Activated CD8-positive, alpha-beta memory T cell treated with anti-CD3 and anti-CD28 coated beads, Interleukin-2, amount 10 ng/mL, durations not matched to agents 7 days and 5 days (primary cell): ENCODE measurements around the gene WNT3A. TPM values are rescaled to one million over a fixed set of nuclear protein-coding genes. Genes with fewer than 3 reads are reported as not detected.

Source experiments
- ATAC-seq: fragments of 150-1000 bp; cut with Tn5 transposase; one replicate; pipeline ENCODE4 v1.10.0; 2021; ENCODE audit warnings: moderate library complexity
- CTCF ChIA-PET: fragments of 350-600 bp; sonication (Branson Sonifier 250); formaldehyde crosslinking; loops from one replicate; lab custom pipeline; 2021; ENCODE audit warnings: antibody characterized with exemption; lab: Charles Lee
- DNase-seq: peaks from one replicate; pipeline ENCODE4 v3.0.0-alpha.2; 2020
- H3K27ac Mint-ChIP-seq: one replicate; pipeline ENCODE4 v1.8.0; 2021; ENCODE audit warnings: mild to moderate bottlenecking, mixed read lengths
- H3K27me3 Mint-ChIP-seq: one replicate; pipeline ENCODE4 v1.8.0; 2021; ENCODE audit warnings: mixed read lengths
- H3K36me3 Mint-ChIP-seq: one replicate; pipeline ENCODE4 v1.8.0; 2021; ENCODE audit warnings: mild to moderate bottlenecking, mixed read lengths
- H3K4me1 Mint-ChIP-seq: one replicate; pipeline ENCODE4 v1.8.0; 2021; ENCODE audit warnings: mixed read lengths
- H3K4me3 Mint-ChIP-seq: one replicate; pipeline ENCODE4 v1.8.0; 2021; ENCODE audit warnings: mild to moderate bottlenecking, moderate library complexity, mixed read lengths
- H3K9me3 Mint-ChIP-seq: one replicate; pipeline ENCODE4 v1.8.0; 2022; ENCODE audit warnings: low read depth, mixed read lengths
- total RNA-seq, 2 experiments: library from RNA; stranded (reverse); gene quantifications; one replicate each; pipeline ENCODE4 v1.2.3, GENCODE V29; 2021

The WNT3A gene
- total RNA-seq, 2 experiments from 2014 or later: not detected

- DNase-seq (no peak), ATAC-seq (no peak)
- CTCF ChIA-PET: no interaction called here
- Mint-ChIP-seq H3K4me3 (no peak overlapping the region), H3K27me3 (peaks cover 41% of the 10 kb centered on the region), H3K36me3 (no peaks in the 10 kb centered on the region), H3K9me3 (no peaks in the 10 kb centered on the region), H3K4me1 (peaks cover 6% of the 10 kb centered on the region), H3K27ac (no peak overlapping the region)
These were observed 56.7 kb downstream of the WNT3A start for GRCh38 chr1:228063251-228064191.

GRCh38 chr1:228064296-228064695 lies 57.5 kb downstream of the WNT3A start:
- H3K27me3 Mint-ChIP-seq: peaks cover 35% of the 10 kb centered on the region
- H3K4me1 Mint-ChIP-seq: peaks cover 6% of the 10 kb centered on the region
- ATAC-seq: no peak
- no peak overlapping the region for H3K4me3 Mint-ChIP-seq
- H3K36me3 Mint-ChIP-seq: no peaks in the 10 kb centered on the region
- CTCF ChIA-PET: no interaction called here
- DNase-seq: no peak
- H3K9me3 Mint-ChIP-seq: no peaks in the 10 kb centered on the region
- H3K27ac Mint-ChIP-seq: no peak overlapping the region

- H3K4me1 Mint-ChIP-seq: peaks cover 2% of the 10 kb centered on the region
- H3K4me3 Mint-ChIP-seq: no peak overlapping the region
- no peak for ATAC-seq
- CTCF ChIA-PET: no interaction called here
- no peak overlapping the region for H3K27ac Mint-ChIP-seq
- DNase-seq: no peak
- H3K36me3 Mint-ChIP-seq: no peaks in the 10 kb centered on the region
- no peaks in the 10 kb centered on the region for H3K9me3 Mint-ChIP-seq
- H3K27me3 Mint-ChIP-seq: peaks cover 30% of the 10 kb centered on the region
These were observed 58.1 kb downstream of the WNT3A start for GRCh38 chr1:228064741-228065542.

- peaks cover 2% of the 10 kb centered on the region for H3K4me1 Mint-ChIP-seq
- no peak overlapping the region for H3K27ac Mint-ChIP-seq
- DNase-seq (no peak), ATAC-seq (no peak)
- H3K27me3 Mint-ChIP-seq: peaks cover 22% of the 10 kb centered on the region
- no peaks in the 10 kb centered on the region for H3K9me3 Mint-ChIP-seq
- no peaks in the 10 kb centered on the region for H3K36me3 Mint-ChIP-seq
- no peak overlapping the region for H3K4me3 Mint-ChIP-seq
- CTCF ChIA-PET: no interaction called here
These were observed 58.9 kb downstream of the WNT3A start for GRCh38 chr1:228065543-228066347.

GRCh38 chr1:228066416-228066815 lies 59.6 kb downstream of the WNT3A start:
- CTCF ChIA-PET: no interaction called here
- no peak overlapping the region for H3K4me3 Mint-ChIP-seq
- DNase-seq (no peak), ATAC-seq (no peak)
- no peaks in the 10 kb centered on the region for H3K4me1 Mint-ChIP-seq
- H3K27me3 Mint-ChIP-seq: peaks cover 15% of the 10 kb centered on the region
- H3K27ac Mint-ChIP-seq: no peak overlapping the region
- no peaks in the 10 kb centered on the region for H3K36me3 Mint-ChIP-seq
- no peaks in the 10 kb centered on the region for H3K9me3 Mint-ChIP-seq

- Mint-ChIP-seq H3K27ac (no peak overlapping the region), H3K4me3 (no peak overlapping the region), H3K36me3 (no peaks in the 10 kb centered on the region), H3K4me1 (no peaks in the 10 kb centered on the region), H3K9me3 (no peaks in the 10 kb centered on the region), H3K27me3 (peaks cover 9% of the 10 kb centered on the region)
- no peak for DNase-seq
- CTCF ChIA-PET: no interaction called here
- ATAC-seq: no peak
These were observed 60.3 kb downstream of the WNT3A start for GRCh38 chr1:228066891-228067654.

GRCh38 chr1:228068359-228068758 lies 61.6 kb downstream of the WNT3A start:
- no peaks in the 10 kb centered on the region for H3K36me3 Mint-ChIP-seq
- DNase-seq (no peak), ATAC-seq (no peak)
- no peaks in the 10 kb centered on the region for H3K4me1 Mint-ChIP-seq
- CTCF ChIA-PET: no interaction called here
- peaks cover 9% of the 10 kb centered on the region for H3K27me3 Mint-ChIP-seq
- H3K4me3 Mint-ChIP-seq: no peak overlapping the region
- no peaks in the 10 kb centered on the region for H3K9me3 Mint-ChIP-seq
- H3K27ac Mint-ChIP-seq: no peak overlapping the region

GRCh38 chr1:228070173-228070572 lies 63.4 kb downstream of the WNT3A start:
- no peaks in the 10 kb centered on the region for H3K4me1 Mint-ChIP-seq
- H3K4me3 Mint-ChIP-seq: no peak overlapping the region
- DNase-seq (no peak), ATAC-seq (no peak)
- CTCF ChIA-PET: no interaction called here
- H3K36me3 Mint-ChIP-seq: no peaks in the 10 kb centered on the region
- H3K27ac Mint-ChIP-seq: no peak overlapping the region
- no peaks in the 10 kb centered on the region for H3K9me3 Mint-ChIP-seq
- peaks cover 9% of the 10 kb centered on the region for H3K27me3 Mint-ChIP-seq

GRCh38 chr1:228070851-228071250 lies 64.1 kb downstream of the WNT3A start:
- H3K9me3 Mint-ChIP-seq: no peaks in the 10 kb centered on the region
- ATAC-seq (no peak), DNase-seq (no peak)
- CTCF ChIA-PET: no interaction called here
- no peak overlapping the region for H3K27ac Mint-ChIP-seq
- no peak overlapping the region for H3K4me3 Mint-ChIP-seq
- H3K4me1 Mint-ChIP-seq: no peaks in the 10 kb centered on the region
- no peaks in the 10 kb centered on the region for H3K36me3 Mint-ChIP-seq
- peaks cover 6% of the 10 kb centered on the region for H3K27me3 Mint-ChIP-seq

GRCh38 chr1:228071839-228072657 lies 65.2 kb downstream of the WNT3A start:
- H3K27ac Mint-ChIP-seq: no peak overlapping the region
- ATAC-seq: peak; percentile 17
- peaks cover 2% of the 10 kb centered on the region for H3K27me3 Mint-ChIP-seq

GRCh38 chr1:228072658-228073043 lies 65.9 kb downstream of the WNT3A start:
- Mint-ChIP-seq H3K36me3 (no peaks in the 10 kb centered on the region), H3K27me3 (no peaks in the 10 kb centered on the region), H3K9me3 (no peaks in the 10 kb centered on the region), H3K27ac (no peak overlapping the region), H3K4me1 (no peaks in the 10 kb centered on the region), H3K4me3 (no peak overlapping the region)
- no peak for DNase-seq
- CTCF ChIA-PET: no interaction called here
- ATAC-seq: no peak

More at GRCh38 chr1:228071839-228072657, 65.2 kb downstream of the WNT3A start:
- no peaks in the 10 kb centered on the region for H3K9me3 Mint-ChIP-seq
- no peak overlapping the region for H3K4me3 Mint-ChIP-seq
- H3K4me1 Mint-ChIP-seq: no peaks in the 10 kb centered on the region
- H3K36me3 Mint-ChIP-seq: no peaks in the 10 kb centered on the region
- no peak for DNase-seq
- CTCF ChIA-PET: no interaction called here
